ENCODE measurements around the gene GTPBP1.
A peak's percentile ranks its signal among the peaks of the same experiment; 100 is the strongest.

The GTPBP1 gene

GRCh38 chr22:38705235-38706100, at the start of gene GTPBP1:
TSS of gene GTPBP1 (plus strand) at chr22:38705944. CDS start at chr22:38705956, 12 bp downstream.
- peak; percentile 98 for DNase-seq (ENCODE audit: low spot score)

GRCh38 chr22:38656256-38657044, 49.3 kb upstream of the GTPBP1 start, which contains the start of the genes CBY1 and FAM227A:
TSS of gene CBY1 (plus strand) at chr22:38656638. CDS start at chr22:38668055, 11,417 bp downstream.
TSS of gene FAM227A (minus strand) at chr22:38656392. CDS start at chr22:38650168, 6,224 bp downstream.
- peak; percentile 99 for DNase-seq (ENCODE audit: low spot score)

- DNase-seq (ENCODE audit: low spot score) = peak; percentile 26
These were observed 48.5 kb upstream of the GTPBP1 start for GRCh38 chr22:38657045-38657909.

- DNase-seq (ENCODE audit: low spot score) = no peak
These were observed 30.9 kb upstream of the GTPBP1 start for GRCh38 chr22:38674888-38675287.

GRCh38 chr22:38675833-38676232, 29.9 kb upstream of the GTPBP1 start:
- no peak for DNase-seq (ENCODE audit: low spot score)

GRCh38 chr22:38681582-38682335, 24.0 kb upstream of the GTPBP1 start, which contains the start of gene TOMM22:
TSS of gene TOMM22 (plus strand) at chr22:38681957. CDS start at chr22:38681979, 22 bp downstream.
- DNase-seq (ENCODE audit: low spot score) = peak; percentile 97

- no peak for DNase-seq (ENCODE audit: low spot score)
These were observed 20.8 kb upstream of the GTPBP1 start for GRCh38 chr22:38684895-38685294.

- DNase-seq (ENCODE audit: low spot score) = no peak
These were observed 20.0 kb upstream of the GTPBP1 start for GRCh38 chr22:38685761-38686160.

GRCh38 chr22:38689651-38690050, 16.1 kb upstream of the GTPBP1 start:
- no peak for DNase-seq (ENCODE audit: low spot score)

GRCh38 chr22:38694049-38694448, 11.7 kb upstream of the GTPBP1 start:
- DNase-seq (ENCODE audit: low spot score) = no peak

- no peak for DNase-seq (ENCODE audit: low spot score)
These were observed 10.8 kb upstream of the GTPBP1 start for GRCh38 chr22:38694940-38695339.

- peak; percentile 74 for DNase-seq (ENCODE audit: low spot score)
These were observed 8.9 kb upstream of the GTPBP1 start for GRCh38 chr22:38696606-38697424.

GRCh38 chr22:38697425-38698089, 8.2 kb upstream of the GTPBP1 start:
- no peak for DNase-seq (ENCODE audit: low spot score)

GRCh38 chr22:38698407-38699094, 7.2 kb upstream of the GTPBP1 start:
- DNase-seq (ENCODE audit: low spot score) = no peak

- DNase-seq (ENCODE audit: low spot score) = no peak
These were observed 6.6 kb upstream of the GTPBP1 start for GRCh38 chr22:38699143-38699542.

GRCh38 chr22:38699784-38700183, 6.0 kb upstream of the GTPBP1 start:
- peak; percentile 50 for DNase-seq (ENCODE audit: low spot score)

GRCh38 chr22:38700270-38700788, 5.4 kb upstream of the GTPBP1 start:
- peak; percentile 49 for DNase-seq (ENCODE audit: low spot score)

GRCh38 chr22:38700789-38701628, 4.7 kb upstream of the GTPBP1 start, which contains the start of gene JOSD1:
TSS of gene JOSD1 (minus strand) at chr22:38700943. CDS start at chr22:38699987, 956 bp downstream.
- DNase-seq (ENCODE audit: low spot score) = peak; percentile 91
